ENCODE results near the gene NOX4. TPM values are rescaled to one million over a fixed set of nuclear protein-coding genes. Genes with fewer than 3 reads are reported as not detected.
"Not testable (repeated sequence)": the region's sequence is repeated elsewhere in the genome, so short reads cannot be mapped to it uniquely, and the experiment has no call there.

Gene NOX4
- polyA plus RNA-seq, 2 of the 4 experiments (the other 2 are of a cell fraction): 0.04 TPM; not detected in 1

DNA sequence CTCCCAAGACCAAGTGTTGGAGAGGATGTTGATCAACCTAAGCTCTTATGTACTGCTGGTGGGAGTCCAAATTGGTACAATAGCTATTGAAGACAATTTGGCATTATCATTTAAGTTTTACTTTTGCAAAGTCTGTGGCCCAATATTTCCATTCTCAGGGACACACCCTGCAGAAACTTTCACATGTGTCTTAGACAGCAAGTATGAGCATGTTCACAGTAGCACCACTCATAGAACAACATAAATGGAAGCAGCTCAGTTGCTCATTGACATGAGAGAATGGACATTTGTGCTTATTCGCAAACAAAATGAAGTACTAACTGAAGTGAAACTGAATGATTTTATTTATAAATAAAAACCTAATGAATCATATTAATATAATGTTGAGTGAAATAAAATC is 135.5 kb downstream of the NOX4 start:
- ATAC-seq (no peak), DNase-seq (ENCODE audit: low read depth in 1 of 2, low spot score in 1 of 2) (no peak), FAIRE-seq (no peak)
- 23% methylated on average over 1 of the region's 1 CpG for WGBS (ENCODE audit: missing lambda C conversion rate)
- Histone ChIP-seq H3K9me3 (no peaks in the 10 kb centered on the region), H3K4me1 (no peaks in the 10 kb centered on the region), H3K27ac (no peak overlapping the region), H3K4me2 (no peak overlapping the region), H3K4me3 (no peak overlapping the region)
- TF ChIP-seq RARB (CRISPR knock-in tag; IDR thresholded peaks at IDR 0.05) (no peak), SREBF2 (IDR thresholded peaks at IDR 0.05) (no peak), NFE2L2 (conservative IDR thresholded peaks at IDR 0.05; ENCODE audit: low read length) (no peak), CBX2 (IDR thresholded peaks at IDR 0.05; ENCODE audit: borderline replicate concordance, low read depth) (no peak), NR3C1 (IDR thresholded peaks at IDR 0.05) (no peak), JUNB (IDR thresholded peaks at IDR 0.05) (no peak), EHMT2 (IDR thresholded peaks at IDR 0.05; ENCODE audit: low read depth) (no peak), ZC3H11A (IDR thresholded peaks at IDR 0.05) (no peak), RCOR1 (IDR thresholded peaks at IDR 0.05; ENCODE audit: low read depth, low read length) (no peak), NPAS2 (CRISPR knock-in tag; IDR thresholded peaks at IDR 0.05; ENCODE audit: borderline replicate concordance) (no peak), CHD2 (IDR thresholded peaks at IDR 0.05; ENCODE audit: low read length, partially characterized antibody) (no peak), HOXB5 (CRISPR knock-in tag; IDR thresholded peaks at IDR 0.05) (no peak)
- TF ChIP-seq, protein P1, sequence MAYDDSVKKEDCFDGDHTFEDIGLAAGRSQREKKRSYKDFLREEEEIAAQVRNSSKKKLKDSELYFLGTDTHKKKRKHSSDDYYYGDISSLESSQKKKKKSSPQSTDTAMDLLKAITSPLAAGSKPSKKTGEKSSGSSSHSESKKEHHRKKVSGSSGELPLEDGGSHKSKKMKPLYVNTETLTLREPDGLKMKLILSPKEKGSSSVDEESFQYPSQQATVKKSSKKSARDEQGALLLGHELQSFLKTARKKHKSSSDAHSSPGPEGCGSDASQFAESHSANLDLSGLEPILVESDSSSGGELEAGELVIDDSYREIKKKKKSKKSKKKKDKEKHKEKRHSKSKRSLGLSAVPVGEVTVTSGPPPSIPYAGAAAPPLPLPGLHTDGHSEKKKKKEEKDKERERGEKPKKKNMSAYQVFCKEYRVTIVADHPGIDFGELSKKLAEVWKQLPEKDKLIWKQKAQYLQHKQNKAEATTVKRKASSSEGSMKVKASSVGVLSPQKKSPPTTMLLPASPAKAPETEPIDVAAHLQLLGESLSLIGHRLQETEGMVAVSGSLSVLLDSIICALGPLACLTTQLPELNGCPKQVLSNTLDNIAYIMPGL (CRISPR knock-in tag; IDR thresholded peaks at IDR 0.05; ENCODE audit: borderline replicate concordance): no peak
- TF ChIP-seq, protein P2, sequence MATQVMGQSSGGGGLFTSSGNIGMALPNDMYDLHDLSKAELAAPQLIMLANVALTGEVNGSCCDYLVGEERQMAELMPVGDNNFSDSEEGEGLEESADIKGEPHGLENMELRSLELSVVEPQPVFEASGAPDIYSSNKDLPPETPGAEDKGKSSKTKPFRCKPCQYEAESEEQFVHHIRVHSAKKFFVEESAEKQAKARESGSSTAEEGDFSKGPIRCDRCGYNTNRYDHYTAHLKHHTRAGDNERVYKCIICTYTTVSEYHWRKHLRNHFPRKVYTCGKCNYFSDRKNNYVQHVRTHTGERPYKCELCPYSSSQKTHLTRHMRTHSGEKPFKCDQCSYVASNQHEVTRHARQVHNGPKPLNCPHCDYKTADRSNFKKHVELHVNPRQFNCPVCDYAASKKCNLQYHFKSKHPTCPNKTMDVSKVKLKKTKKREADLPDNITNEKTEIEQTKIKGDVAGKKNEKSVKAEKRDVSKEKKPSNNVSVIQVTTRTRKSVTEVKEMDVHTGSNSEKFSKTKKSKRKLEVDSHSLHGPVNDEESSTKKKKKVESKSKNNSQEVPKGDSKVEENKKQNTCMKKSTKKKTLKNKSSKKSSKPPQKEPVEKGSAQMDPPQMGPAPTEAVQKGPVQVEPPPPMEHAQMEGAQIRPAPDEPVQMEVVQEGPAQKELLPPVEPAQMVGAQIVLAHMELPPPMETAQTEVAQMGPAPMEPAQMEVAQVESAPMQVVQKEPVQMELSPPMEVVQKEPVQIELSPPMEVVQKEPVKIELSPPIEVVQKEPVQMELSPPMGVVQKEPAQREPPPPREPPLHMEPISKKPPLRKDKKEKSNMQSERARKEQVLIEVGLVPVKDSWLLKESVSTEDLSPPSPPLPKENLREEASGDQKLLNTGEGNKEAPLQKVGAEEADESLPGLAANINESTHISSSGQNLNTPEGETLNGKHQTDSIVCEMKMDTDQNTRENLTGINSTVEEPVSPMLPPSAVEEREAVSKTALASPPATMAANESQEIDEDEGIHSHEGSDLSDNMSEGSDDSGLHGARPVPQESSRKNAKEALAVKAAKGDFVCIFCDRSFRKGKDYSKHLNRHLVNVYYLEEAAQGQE (IDR thresholded peaks at IDR 0.05): no peak
- TF ChIP-seq, protein P3, sequence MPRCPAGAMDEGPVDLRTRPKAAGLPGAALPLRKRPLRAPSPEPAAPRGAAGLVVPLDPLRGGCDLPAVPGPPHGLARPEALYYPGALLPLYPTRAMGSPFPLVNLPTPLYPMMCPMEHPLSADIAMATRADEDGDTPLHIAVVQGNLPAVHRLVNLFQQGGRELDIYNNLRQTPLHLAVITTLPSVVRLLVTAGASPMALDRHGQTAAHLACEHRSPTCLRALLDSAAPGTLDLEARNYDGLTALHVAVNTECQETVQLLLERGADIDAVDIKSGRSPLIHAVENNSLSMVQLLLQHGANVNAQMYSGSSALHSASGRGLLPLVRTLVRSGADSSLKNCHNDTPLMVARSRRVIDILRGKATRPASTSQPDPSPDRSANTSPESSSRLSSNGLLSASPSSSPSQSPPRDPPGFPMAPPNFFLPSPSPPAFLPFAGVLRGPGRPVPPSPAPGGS (IDR thresholded peaks at IDR 0.05): no peak
- TF ChIP-seq, protein P4, sequence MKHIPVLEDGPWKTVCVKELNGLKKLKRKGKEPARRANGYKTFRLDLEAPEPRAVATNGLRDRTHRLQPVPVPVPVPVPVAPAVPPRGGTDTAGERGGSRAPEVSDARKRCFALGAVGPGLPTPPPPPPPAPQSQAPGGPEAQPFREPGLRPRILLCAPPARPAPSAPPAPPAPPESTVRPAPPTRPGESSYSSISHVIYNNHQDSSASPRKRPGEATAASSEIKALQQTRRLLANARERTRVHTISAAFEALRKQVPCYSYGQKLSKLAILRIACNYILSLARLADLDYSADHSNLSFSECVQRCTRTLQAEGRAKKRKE (CRISPR knock-in tag; IDR thresholded peaks at IDR 0.05; ENCODE audit: low read depth): no peak
- TF ChIP-seq, protein P5, sequence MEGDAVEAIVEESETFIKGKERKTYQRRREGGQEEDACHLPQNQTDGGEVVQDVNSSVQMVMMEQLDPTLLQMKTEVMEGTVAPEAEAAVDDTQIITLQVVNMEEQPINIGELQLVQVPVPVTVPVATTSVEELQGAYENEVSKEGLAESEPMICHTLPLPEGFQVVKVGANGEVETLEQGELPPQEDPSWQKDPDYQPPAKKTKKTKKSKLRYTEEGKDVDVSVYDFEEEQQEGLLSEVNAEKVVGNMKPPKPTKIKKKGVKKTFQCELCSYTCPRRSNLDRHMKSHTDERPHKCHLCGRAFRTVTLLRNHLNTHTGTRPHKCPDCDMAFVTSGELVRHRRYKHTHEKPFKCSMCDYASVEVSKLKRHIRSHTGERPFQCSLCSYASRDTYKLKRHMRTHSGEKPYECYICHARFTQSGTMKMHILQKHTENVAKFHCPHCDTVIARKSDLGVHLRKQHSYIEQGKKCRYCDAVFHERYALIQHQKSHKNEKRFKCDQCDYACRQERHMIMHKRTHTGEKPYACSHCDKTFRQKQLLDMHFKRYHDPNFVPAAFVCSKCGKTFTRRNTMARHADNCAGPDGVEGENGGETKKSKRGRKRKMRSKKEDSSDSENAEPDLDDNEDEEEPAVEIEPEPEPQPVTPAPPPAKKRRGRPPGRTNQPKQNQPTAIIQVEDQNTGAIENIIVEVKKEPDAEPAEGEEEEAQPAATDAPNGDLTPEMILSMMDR (IDR thresholded peaks at IDR 0.05): no peak
- CTCF ChIA-PET: no interaction called here
- POLR2A ChIA-PET: no interaction called here

DNA sequence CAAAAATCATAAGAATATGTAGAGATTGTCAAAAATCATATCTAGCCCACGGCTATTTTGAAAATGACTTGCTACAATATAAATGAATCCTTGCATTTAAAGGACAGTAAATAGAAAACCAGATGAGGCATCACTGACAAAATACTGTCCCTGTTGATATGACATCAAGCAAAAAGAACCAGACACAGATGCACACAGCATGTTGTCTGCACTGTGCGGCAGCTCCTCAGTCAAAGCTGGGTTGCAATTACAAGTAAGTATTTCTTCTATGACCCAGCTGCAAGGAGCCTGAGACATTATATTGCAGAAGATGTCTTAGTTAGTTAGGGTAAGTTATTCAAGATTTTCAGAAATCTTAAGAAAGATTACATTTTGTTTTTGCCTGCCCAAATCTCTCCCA is 136.7 kb downstream of the NOX4 start:
- DNase-seq (ENCODE audit: low read depth in 1 of 2, low spot score in 1 of 2); H3K27ac ChIP-seq; POLR2A ChIA-PET; H3K4me2 ChIP-seq; FAIRE-seq; ATAC-seq; H3K9me3 ChIP-seq; H3K4me1 ChIP-seq; CTCF ChIA-PET; H3K4me3 ChIP-seq: not testable (repeated sequence)
- 44% methylated on average over 2 of the region's 2 CpGs for WGBS (ENCODE audit: missing lambda C conversion rate)

Data from A549 (cell line).